GOT3 (cell line): ENCODE measurements around the gene CYP2S1.
"Not testable (repeated sequence)": the region's sequence is repeated elsewhere in the genome, so short reads cannot be mapped to it uniquely, and the experiment has no call there.

ENCODE experiments used
- DNase-seq: peaks from one replicate; lab custom pipeline; 2025; ENCODE audit warnings: mixed read lengths; lab: John Stamatoyannopoulos, UW

The CYP2S1 gene

GRCh38 chr19:41226053-41226873, 33.2 kb downstream of the CYP2S1 start:
- peak; percentile 74 for DNase-seq

- DNase-seq, result no peak
These were observed 33.9 kb downstream of the CYP2S1 start for GRCh38 chr19:41226874-41227390.

GRCh38 chr19:41228486-41228885, 35.5 kb downstream of the CYP2S1 start:
- no peak for DNase-seq

GRCh38 chr19:41229338-41229737, 36.3 kb downstream of the CYP2S1 start:
- DNase-seq, result not testable (repeated sequence)

GRCh38 chr19:41230067-41230857, 37.2 kb downstream of the CYP2S1 start:
- DNase-seq, result no peak

GRCh38 chr19:41232686-41233085, 39.7 kb downstream of the CYP2S1 start:
- no peak for DNase-seq

- DNase-seq, result no peak
These were observed 40.8 kb downstream of the CYP2S1 start for GRCh38 chr19:41233748-41234240.

- no peak for DNase-seq
These were observed 41.6 kb downstream of the CYP2S1 start for GRCh38 chr19:41234512-41235168.

GRCh38 chr19:41235480-41235879, 42.5 kb downstream of the CYP2S1 start:
- DNase-seq, result no peak

GRCh38 chr19:41238244-41238643, 45.2 kb downstream of the CYP2S1 start:
- DNase-seq, result no peak

GRCh38 chr19:41239363-41239762, 46.3 kb downstream of the CYP2S1 start:
- DNase-seq, result no peak

GRCh38 chr19:41239961-41240574, 47.0 kb downstream of the CYP2S1 start:
- DNase-seq, result no peak

- DNase-seq, result no peak
These were observed 48.8 kb downstream of the CYP2S1 start for GRCh38 chr19:41241859-41242258.

- no peak for DNase-seq
These were observed 51.1 kb downstream of the CYP2S1 start for GRCh38 chr19:41244117-41244516.

- no peak for DNase-seq
These were observed 52.8 kb downstream of the CYP2S1 start for GRCh38 chr19:41245843-41246242.

- no peak for DNase-seq
These were observed 55.9 kb downstream of the CYP2S1 start for GRCh38 chr19:41248895-41249294.

GRCh38 chr19:41249707-41250423, 56.8 kb downstream of the CYP2S1 start:
- no peak for DNase-seq

GRCh38 chr19:41253660-41254059, 60.6 kb downstream of the CYP2S1 start:
- DNase-seq, result no peak

- no peak for DNase-seq
These were observed 62.2 kb downstream of the CYP2S1 start for GRCh38 chr19:41255171-41255570.
